ENCODE data around the gene ATAD1.
"Not testable (repeated sequence)": the region's sequence is repeated elsewhere in the genome, so short reads cannot be mapped to it uniquely, and the experiment has no call there.

Gene ATAD1

GRCh38 chr10:87852089-87852488, 34.1 kb upstream of the ATAD1 start:
- Histone ChIP-seq H3K4me1 (ENCODE audit: low read depth, poor library complexity, severe bottlenecking) (peaks cover 8% of the 10 kb centered on the region), H3K9ac (no peak overlapping the region), H3K27ac (no peak overlapping the region)

GRCh38 chr10:87850742-87851205, 32.7 kb upstream of the ATAD1 start:
- Histone ChIP-seq H3K27me3 (ENCODE audit: insufficient read depth, low read depth) (no peaks in the 10 kb centered on the region), H3K4me2 (no peak overlapping the region), H3K79me2 (ENCODE audit: insufficient read depth, low read depth) (no peaks in the 10 kb centered on the region), H3K36me3 (ENCODE audit: insufficient read depth) (no peaks in the 10 kb centered on the region), H3K9ac (no peak overlapping the region), H4K20me1 (ENCODE audit: insufficient read depth) (no peaks in the 10 kb centered on the region), H3K27ac (no peak overlapping the region), H2AFZ (ENCODE audit: low read depth) (peak overlapping the region; percentile 57; the same call in 1 of the 2 replicates), H3K4me3 (IDR thresholded peaks at IDR 0.05; ENCODE audit: insufficient read depth, low read depth, low read length) (no peak overlapping the region), H3K4me1 (ENCODE audit: low read depth, poor library complexity, severe bottlenecking) (peaks cover 8% of the 10 kb centered on the region)
- TF ChIP-seq CTCF (conservative IDR thresholded peaks at IDR 0.05; ENCODE audit: low read depth, low read length): peak; percentile 59

More at GRCh38 chr10:87852089-87852488, 34.1 kb upstream of the ATAD1 start:
- TF ChIP-seq CTCF (conservative IDR thresholded peaks at IDR 0.05; ENCODE audit: low read depth, low read length): no peak
- no peaks in the 10 kb centered on the region for H4K20me1 ChIP-seq (ENCODE audit: insufficient read depth)
- H3K27me3 ChIP-seq (ENCODE audit: insufficient read depth, low read depth): no peaks in the 10 kb centered on the region
- H3K4me3 ChIP-seq (IDR thresholded peaks at IDR 0.05; ENCODE audit: insufficient read depth, low read depth, low read length): no peak overlapping the region
- H3K36me3 ChIP-seq (ENCODE audit: insufficient read depth): no peaks in the 10 kb centered on the region
- no peaks in the 10 kb centered on the region for H3K79me2 ChIP-seq (ENCODE audit: insufficient read depth, low read depth)
- no peak overlapping the region for H3K4me2 ChIP-seq
- no peak overlapping the region for H2AFZ ChIP-seq (ENCODE audit: low read depth)

GRCh38 chr10:87849001-87849400, 31.0 kb upstream of the ATAD1 start:
- Histone ChIP-seq H3K4me1 (ENCODE audit: low read depth, poor library complexity, severe bottlenecking) (peaks cover 8% of the 10 kb centered on the region), H3K9ac (no peak overlapping the region), H2AFZ (ENCODE audit: low read depth) (no peak overlapping the region), H3K79me2 (ENCODE audit: insufficient read depth, low read depth) (no peaks in the 10 kb centered on the region), H4K20me1 (ENCODE audit: insufficient read depth) (no peaks in the 10 kb centered on the region), H3K27ac (no peak overlapping the region), H3K27me3 (ENCODE audit: insufficient read depth, low read depth) (no peaks in the 10 kb centered on the region), H3K4me2 (no peak overlapping the region), H3K4me3 (IDR thresholded peaks at IDR 0.05; ENCODE audit: insufficient read depth, low read depth, low read length) (no peak overlapping the region), H3K36me3 (ENCODE audit: insufficient read depth) (no peaks in the 10 kb centered on the region)
- TF ChIP-seq CTCF (conservative IDR thresholded peaks at IDR 0.05; ENCODE audit: low read depth, low read length): no peak

DNA sequence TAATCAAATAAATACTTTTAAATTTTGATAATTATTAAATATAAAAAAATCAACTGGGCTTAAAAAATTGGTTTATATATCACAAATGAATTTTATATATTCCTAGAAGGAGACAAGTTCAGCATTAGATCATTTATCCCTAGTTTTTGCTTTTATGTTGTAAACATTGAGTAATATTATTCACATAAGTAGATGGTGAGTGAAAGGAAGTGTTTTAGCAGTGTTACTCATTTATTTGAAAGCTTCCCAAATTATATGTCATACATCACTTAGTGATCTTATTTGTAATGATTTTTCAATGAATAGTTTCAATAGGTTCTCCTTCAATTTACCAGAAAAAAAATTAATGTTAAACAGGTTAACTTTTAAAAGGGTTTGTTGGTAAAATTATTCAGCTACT, 29.5 kb upstream of the ATAD1 start:
- no peaks in the 10 kb centered on the region for H3K36me3 ChIP-seq (ENCODE audit: insufficient read depth)
- no peaks in the 10 kb centered on the region for H3K79me2 ChIP-seq (ENCODE audit: insufficient read depth, low read depth)
- H3K9ac ChIP-seq: no peak overlapping the region
- H3K27me3 ChIP-seq (ENCODE audit: insufficient read depth, low read depth): no peaks in the 10 kb centered on the region
- H3K27ac ChIP-seq: no peak overlapping the region
- no peak overlapping the region for H3K4me3 ChIP-seq (IDR thresholded peaks at IDR 0.05; ENCODE audit: insufficient read depth, low read depth, low read length)
- no peak overlapping the region for H2AFZ ChIP-seq (ENCODE audit: low read depth)
- no peak for TF ChIP-seq CTCF (conservative IDR thresholded peaks at IDR 0.05; ENCODE audit: low read depth, low read length)
- no peaks in the 10 kb centered on the region for H4K20me1 ChIP-seq (ENCODE audit: insufficient read depth)
- no peak overlapping the region for H3K4me2 ChIP-seq
- H3K4me1 ChIP-seq (ENCODE audit: low read depth, poor library complexity, severe bottlenecking): peaks cover 8% of the 10 kb centered on the region

DNA sequence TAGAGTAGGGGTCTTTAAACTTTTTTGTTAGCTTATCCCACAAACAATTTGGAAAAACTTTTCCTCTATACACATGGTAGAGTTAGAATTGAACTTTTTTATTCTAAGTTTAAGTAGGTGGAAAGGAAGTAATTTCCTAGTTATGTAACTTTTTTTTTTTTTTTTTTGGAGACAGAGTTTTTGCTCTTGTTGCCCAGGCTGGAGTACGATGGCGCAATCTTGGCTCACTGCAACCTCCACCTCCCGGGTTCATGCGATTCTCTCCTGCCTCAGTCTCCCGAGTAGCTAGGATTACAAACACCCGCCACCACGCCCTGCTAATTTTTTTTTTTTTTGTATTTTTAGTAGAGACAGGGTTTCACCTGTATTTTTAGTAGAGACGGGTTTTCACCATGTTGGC, 28.7 kb upstream of the ATAD1 start:
- not testable (repeated sequence) for H3K36me3 ChIP-seq (ENCODE audit: insufficient read depth); H3K9ac ChIP-seq; H2AFZ ChIP-seq (ENCODE audit: low read depth); H3K4me3 ChIP-seq (IDR thresholded peaks at IDR 0.05; ENCODE audit: insufficient read depth, low read depth, low read length); H3K27me3 ChIP-seq (ENCODE audit: insufficient read depth, low read depth); H4K20me1 ChIP-seq (ENCODE audit: insufficient read depth); H3K79me2 ChIP-seq (ENCODE audit: insufficient read depth, low read depth); H3K4me1 ChIP-seq (ENCODE audit: low read depth, poor library complexity, severe bottlenecking); H3K4me2 ChIP-seq; H3K27ac ChIP-seq
